Measurements from ENCODE around the gene FADS3.

DNA sequence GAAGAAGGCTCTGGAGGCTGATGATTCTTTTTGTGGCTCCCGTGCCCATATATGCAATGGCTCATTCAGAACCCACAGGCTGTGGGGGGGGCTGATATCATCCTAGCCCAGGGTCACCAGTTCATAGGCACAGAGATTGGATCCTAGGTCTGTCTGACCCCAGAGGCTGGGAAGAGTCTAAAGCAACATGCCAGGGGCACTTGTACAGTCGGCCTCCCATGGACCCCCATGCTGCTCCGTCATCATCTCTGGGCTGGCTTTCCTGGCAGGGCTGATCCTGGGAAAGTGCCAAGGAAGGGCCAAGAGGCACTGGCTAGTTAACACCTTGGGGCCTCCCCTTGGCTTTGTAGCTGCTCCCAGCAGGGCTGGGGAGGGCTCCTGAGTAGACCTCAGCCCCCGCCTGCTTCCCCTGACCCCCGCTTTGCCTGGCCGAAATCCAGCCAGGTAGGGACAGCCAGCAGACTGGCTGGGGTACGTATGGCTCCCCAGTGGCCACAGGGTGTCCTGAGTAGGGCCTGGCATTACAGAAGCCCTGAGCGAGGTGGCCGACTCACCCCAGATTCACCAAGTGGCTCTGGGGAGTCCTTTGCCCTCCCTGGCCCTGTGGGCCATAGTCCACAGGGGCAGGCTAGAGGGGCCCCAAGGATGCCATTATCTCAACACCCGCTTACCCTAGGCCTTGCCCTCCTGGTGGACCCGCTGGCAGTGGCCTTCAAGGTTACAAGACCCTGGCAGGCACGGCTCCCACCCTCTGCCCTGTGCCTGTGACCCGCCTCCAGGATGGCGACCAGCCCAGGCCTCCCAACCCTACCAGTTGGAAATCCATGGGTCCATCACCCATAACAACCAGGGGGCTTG is 22.5 kb downstream of the FADS3 start:
- TF ChIP-seq EZH2 (IDR thresholded peaks at IDR 0.05; ENCODE audit: borderline replicate concordance, low read depth, low read length, severe bottlenecking), result no peak
- no peak for TF ChIP-seq CTCF (IDR thresholded peaks at IDR 0.05; ENCODE audit: extremely low read depth in 1 of 2, insufficient read depth in 1 of 2, low read depth in 1 of 2, low read length in 2 of 2)
- TF ChIP-seq POLR2AphosphoS5 (IDR thresholded peaks at IDR 0.05; ENCODE audit: insufficient read depth, low read depth, low read length), result no peak
- TF ChIP-seq POLR2A (IDR thresholded peaks at IDR 0.05; ENCODE audit: low read depth, low read length), result no peak
- TF ChIP-seq MYC (IDR thresholded peaks at IDR 0.05; ENCODE audit: low read depth, low read length), result no peak
- TF ChIP-seq MAX (IDR thresholded peaks at IDR 0.05; ENCODE audit: insufficient read depth, insufficient read length), result no peak
- no peak for TF ChIP-seq JUN (IDR thresholded peaks at IDR 0.05; ENCODE audit: borderline replicate concordance, insufficient read depth, insufficient read length, low read depth)
- TF ChIP-seq GATA2 (IDR thresholded peaks at IDR 0.05; ENCODE audit: insufficient read depth, insufficient read length, low read depth, low read length), result no peak
